ENCODE measurements around the gene LTBP1.
"Not testable (repeated sequence)": the region's sequence is repeated elsewhere in the genome, so short reads cannot be mapped to it uniquely, and the experiment has no call there.

The LTBP1 gene

DNA sequence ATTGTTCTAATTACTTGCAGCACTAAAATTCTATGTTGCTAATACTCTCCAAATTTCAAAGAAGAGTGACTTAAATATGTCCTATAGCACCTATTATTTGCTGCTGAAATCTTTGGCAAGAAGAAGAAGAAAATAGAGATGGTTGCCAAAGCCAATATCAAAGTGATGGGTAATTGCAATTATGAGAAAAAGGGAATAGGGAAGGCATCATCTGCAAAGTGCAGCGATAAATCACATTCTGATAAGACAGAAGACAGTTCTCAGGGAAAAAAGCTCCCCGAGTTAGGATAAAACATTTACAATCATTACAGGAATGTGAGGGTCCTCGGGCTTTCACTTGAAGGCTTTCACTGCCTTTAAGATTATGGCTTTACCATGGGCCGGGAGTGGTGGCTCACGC is 457.6 kb downstream of the LTBP1 start:
- DNase-seq: no peak

GRCh38 chr2:33406622-33407021 is 459.9 kb downstream of the LTBP1 start:
- no peak for DNase-seq

DNA sequence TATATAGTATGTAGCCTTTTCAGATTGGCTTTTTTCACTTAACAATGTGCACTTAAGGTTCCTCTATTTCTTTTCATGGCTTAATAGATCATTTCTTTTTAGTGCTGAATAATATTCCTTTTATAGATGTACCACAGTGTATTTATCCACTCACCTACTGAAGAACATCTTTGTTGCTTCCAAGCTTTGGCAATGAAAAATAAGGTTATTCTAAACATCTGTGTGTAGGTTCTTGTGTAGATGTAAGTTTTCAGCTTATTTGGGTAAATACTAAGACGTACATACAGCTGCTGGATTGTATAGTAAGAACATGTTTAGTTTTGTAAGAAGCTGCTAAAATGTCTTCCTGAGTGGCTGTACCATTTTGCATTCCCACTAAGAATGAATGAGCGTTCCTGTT is 461.4 kb downstream of the LTBP1 start:
- no peak for DNase-seq

DNA sequence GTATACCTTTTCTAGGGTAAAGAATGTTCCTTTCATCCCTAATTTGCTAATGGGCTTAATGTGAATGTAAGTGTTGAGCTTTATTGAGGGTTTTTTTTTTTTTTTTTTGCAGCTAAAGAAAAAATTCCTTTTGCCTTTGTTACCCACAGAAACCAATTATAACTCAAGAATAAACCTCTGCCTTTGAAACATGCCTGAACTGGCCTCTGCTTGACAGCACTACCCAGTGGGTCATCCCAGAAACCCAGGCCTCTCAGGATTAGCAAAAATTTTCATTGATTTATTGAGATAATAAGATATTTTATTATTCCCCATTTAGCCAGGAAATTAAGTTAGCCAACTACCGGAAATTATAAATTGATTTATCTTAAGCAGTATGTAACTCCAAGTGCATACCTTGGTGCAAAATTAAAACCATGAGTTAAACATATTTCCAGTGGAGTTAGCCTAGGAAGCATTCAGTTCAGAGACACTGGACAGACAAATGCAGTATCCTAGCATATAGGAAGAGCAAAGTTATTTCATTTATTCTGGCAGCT is 462.7 kb downstream of the LTBP1 start:
- no peak for DNase-seq

GRCh38 chr2:33411765-33412164 is 465.0 kb downstream of the LTBP1 start:
- no peak for DNase-seq

GRCh38 chr2:33412920-33413319 is 466.2 kb downstream of the LTBP1 start:
- DNase-seq: no peak

GRCh38 chr2:33419581-33420200 is 472.9 kb downstream of the LTBP1 start:
- no peak for DNase-seq

GRCh38 chr2:33420726-33421125 is 474.0 kb downstream of the LTBP1 start:
- DNase-seq: no peak

GRCh38 chr2:33421820-33422219 is 475.1 kb downstream of the LTBP1 start:
- DNase-seq: no peak

- DNase-seq: no peak
Observed at GRCh38 chr2:33425161-33425560, 478.4 kb downstream of the LTBP1 start.

- no peak for DNase-seq
Observed at GRCh38 chr2:33425586-33426031, 478.9 kb downstream of the LTBP1 start.

GRCh38 chr2:33426666-33427231 is 480.0 kb downstream of the LTBP1 start:
- no peak for DNase-seq

DNA sequence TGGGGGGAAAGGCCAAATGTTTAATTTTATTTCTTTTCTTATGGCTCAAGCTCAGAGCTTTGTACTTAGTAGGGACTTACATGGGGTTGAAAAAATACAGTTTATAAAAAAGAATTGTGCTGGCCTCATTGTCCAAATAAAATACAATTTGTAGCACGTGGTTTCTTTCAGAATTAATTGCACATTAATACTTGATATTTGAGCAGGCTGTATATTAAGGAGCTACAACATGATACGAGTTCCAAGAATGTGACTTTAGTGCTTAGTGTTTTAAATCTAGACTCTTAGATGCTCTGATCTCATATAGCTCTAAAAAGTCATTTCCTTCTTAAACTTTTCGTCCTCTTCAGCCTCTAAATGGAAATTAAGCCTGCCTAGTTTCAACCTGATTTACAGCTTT is 483.3 kb downstream of the LTBP1 start:
- DNase-seq: no peak

DNA sequence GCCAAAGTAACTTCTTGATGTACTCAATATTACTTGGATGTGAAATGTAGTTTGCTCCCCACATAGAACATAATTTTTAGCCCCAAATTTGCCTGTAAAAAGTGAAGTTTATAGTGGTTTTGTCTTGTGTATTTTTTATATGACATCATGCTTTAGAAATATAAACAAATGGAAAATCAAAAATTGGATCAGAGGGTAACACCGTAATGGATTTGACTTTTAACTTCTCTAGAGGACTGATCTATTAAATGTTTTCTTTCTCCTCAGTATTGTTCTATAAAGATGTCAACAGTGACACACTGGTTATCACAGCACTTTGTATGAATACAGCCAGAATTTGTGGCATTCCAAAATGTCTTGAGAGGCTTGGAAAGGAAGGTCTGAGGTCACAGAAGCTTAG is 484.1 kb downstream of the LTBP1 start:
- DNase-seq: no peak

DNA sequence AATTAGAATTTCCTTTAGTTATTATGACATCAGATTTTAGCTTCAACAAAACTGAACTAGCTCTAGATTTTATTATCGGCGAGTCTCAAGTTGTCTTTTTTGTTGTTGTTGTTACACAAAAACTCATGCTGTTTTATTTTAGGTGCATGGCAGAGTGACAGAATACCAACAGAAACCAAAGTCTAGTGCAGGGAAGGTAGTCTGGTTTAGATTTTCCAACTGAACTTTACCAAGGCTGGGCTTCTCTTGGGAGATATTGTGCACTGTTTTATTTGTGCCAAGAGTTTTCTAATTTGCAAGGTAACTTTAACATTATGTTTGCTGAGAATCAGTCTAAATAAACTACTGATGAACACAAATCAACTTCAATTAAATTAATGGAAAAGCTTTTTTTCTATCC is 486.1 kb downstream of the LTBP1 start:
- no peak for DNase-seq

DNA sequence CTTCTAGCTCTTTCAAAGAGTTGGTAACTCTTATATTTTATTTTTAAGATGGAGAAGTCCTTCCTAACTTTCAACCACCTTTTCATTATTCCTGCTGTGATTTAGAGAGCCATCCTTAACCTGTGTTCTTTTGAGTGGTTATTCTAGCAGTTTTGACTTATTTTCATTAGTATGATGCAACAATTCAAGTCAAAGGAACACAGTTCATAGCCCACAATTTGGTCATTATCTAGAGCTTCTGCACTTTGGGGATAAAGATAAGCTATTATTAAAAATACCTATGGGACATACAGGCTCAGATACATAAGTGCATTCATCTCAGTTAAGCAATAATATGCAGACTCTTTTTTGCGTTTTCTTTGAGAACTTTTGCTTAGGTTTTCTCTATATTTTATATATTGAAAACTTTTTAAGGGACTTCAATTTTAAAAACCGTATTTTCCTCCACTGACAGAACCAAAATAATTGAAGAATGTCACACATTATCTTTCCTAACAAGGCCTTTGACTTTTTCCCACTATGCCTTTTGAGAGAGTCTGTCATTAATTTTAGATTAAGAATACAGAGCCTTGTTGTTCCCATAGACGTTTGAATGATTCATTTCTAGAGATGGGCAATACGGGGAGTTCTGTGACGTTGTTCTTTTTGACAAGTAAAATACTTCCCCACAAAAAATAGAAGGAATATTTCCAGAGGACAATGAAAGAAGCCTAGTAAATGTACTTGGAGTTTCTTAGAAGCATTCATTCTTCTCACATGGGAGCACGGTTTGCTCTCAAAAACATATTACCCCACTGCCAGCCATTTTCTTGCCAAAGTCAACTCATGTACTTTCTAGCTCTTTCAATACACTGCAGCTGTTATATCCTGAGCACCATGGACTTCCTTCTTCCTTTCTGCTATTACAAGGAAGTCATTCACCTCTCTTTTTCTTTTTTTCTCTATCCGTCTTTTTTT is 486.8 kb downstream of the LTBP1 start:
- no peak for DNase-seq

GRCh38 chr2:33435518-33435917 is 488.8 kb downstream of the LTBP1 start:
- DNase-seq: no peak

- DNase-seq: no peak
Observed at GRCh38 chr2:33436083-33436482, 489.3 kb downstream of the LTBP1 start.

- DNase-seq: no peak
Observed at GRCh38 chr2:33437297-33437696, 490.5 kb downstream of the LTBP1 start.

GRCh38 chr2:33437815-33438214 is 491.1 kb downstream of the LTBP1 start:
- DNase-seq: no peak

- no peak for DNase-seq
Observed at GRCh38 chr2:33441235-33441810, 494.6 kb downstream of the LTBP1 start.

DNA sequence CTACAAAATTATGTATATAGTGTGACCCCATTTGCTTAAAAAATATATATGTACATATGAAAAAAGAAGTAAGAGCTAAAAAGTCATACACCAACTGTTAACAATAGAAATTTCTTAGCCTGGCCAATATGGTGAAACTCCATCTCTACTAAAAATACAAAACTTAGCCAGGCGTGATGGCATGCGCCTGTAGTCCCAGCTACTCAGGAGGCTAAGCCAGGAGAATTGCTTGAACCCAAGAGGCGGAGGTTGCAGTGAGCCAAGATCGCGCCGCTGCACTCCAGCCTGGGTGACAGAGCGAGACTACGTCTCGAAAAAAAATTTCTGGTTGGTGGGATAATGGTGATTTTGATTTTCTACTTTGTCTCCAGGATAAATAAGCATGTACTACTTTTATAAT is 495.3 kb downstream of the LTBP1 start:
- DNase-seq: not testable (repeated sequence)

GRCh38 chr2:33442528-33443079 is 495.9 kb downstream of the LTBP1 start:
- no peak for DNase-seq

Measured in NCI-H1436 (cell line).